ENCODE results near the gene ATXN1.

- TF ChIP-seq POLR2A (IDR thresholded peaks at IDR 0.05) = no peak
- TF ChIP-seq CTCF (IDR thresholded peaks at IDR 0.05) = no peak
Observed at GRCh38 chr6:16774437-16774836, 13.2 kb upstream of the ATXN1 start.

Measured in testis (tissue), 2 donors.